Nephron progenitor cell (in vitro differentiated cells): ENCODE results near the gene ARHGEF17.

Experiments
- DNase-seq: peaks from one replicate; pipeline ENCODE4 v3.0.0; 2021
- H3K27ac Mint-ChIP-seq: 2 replicates; pipeline ENCODE4 v1.8.0; 2021; ENCODE audit warnings: mild to moderate bottlenecking, moderate library complexity, mixed read lengths
- H3K27me3 Mint-ChIP-seq: 2 replicates; pipeline ENCODE4 v1.8.0; 2021; ENCODE audit warnings: mild to moderate bottlenecking, low read depth, mixed read lengths; ENCODE audit not compliant: poor library complexity
- H3K36me3 Mint-ChIP-seq: 2 replicates; pipeline ENCODE4 v1.8.0; 2021; ENCODE audit warnings: low read depth, mixed read lengths
- H3K4me1 Mint-ChIP-seq: 2 replicates; pipeline ENCODE4 v1.8.0; 2021; ENCODE audit warnings: mixed read lengths
- H3K4me3 Mint-ChIP-seq: 2 replicates; pipeline ENCODE4 v1.8.0; 2021; ENCODE audit warnings: mild to moderate bottlenecking, moderate library complexity, mixed read lengths
- H3K9me3 Mint-ChIP-seq: 2 replicates; pipeline ENCODE4 v1.8.0; 2021; ENCODE audit warnings: mild to moderate bottlenecking, moderate library complexity, mixed read lengths
- TF ChIP-seq, protein P1 (sequence below): fragments of 200-600 bp; sonication (generic); IDR thresholded peaks from 2 replicates; pipeline ENCODE4 v1.5.0; 2021; ENCODE audit warnings: antibody characterized with exemption

Gene ARHGEF17

GRCh38 chr11:73415854-73416615 is 108.0 kb downstream of the ARHGEF17 start:
- no peak for DNase-seq
- peaks cover 3% of the 10 kb centered on the region for H3K27me3 Mint-ChIP-seq
- H3K9me3 Mint-ChIP-seq = no peaks in the 10 kb centered on the region
- peaks cover 45% of the 10 kb centered on the region for H3K36me3 Mint-ChIP-seq
- H3K4me1 Mint-ChIP-seq = peaks cover 25% of the 10 kb centered on the region
- H3K4me3 Mint-ChIP-seq = no peak overlapping the region
- H3K27ac Mint-ChIP-seq = peak overlapping the region; percentile 50
- TF ChIP-seq, protein P1, sequence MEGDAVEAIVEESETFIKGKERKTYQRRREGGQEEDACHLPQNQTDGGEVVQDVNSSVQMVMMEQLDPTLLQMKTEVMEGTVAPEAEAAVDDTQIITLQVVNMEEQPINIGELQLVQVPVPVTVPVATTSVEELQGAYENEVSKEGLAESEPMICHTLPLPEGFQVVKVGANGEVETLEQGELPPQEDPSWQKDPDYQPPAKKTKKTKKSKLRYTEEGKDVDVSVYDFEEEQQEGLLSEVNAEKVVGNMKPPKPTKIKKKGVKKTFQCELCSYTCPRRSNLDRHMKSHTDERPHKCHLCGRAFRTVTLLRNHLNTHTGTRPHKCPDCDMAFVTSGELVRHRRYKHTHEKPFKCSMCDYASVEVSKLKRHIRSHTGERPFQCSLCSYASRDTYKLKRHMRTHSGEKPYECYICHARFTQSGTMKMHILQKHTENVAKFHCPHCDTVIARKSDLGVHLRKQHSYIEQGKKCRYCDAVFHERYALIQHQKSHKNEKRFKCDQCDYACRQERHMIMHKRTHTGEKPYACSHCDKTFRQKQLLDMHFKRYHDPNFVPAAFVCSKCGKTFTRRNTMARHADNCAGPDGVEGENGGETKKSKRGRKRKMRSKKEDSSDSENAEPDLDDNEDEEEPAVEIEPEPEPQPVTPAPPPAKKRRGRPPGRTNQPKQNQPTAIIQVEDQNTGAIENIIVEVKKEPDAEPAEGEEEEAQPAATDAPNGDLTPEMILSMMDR = no peak

DNA sequence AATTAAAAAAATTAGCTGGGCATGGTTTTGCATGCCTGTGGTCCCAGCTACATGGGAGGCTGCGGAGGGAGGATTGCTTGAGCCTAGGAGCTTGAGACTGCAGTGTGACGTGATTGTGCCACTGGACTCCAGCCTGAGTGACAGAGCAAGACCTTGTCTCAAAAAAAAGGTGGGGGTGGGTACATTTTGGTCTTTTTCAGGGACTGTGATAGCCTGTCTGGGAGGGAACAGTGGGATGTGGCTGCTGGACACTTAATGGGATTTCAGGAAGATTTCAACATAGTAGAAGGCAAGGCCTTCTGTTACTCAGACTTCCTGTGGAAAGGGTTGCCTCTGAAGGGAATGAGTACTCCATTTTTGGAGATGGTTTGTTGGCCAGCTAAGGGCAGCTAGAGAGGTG is 108.7 kb downstream of the ARHGEF17 start:
- H3K27ac Mint-ChIP-seq = peak overlapping the region; percentile 50
- TF ChIP-seq, protein P1 = no peak
- H3K36me3 Mint-ChIP-seq = peaks cover 40% of the 10 kb centered on the region
- no peak for DNase-seq
- no peak overlapping the region for H3K4me3 Mint-ChIP-seq
- peaks cover 3% of the 10 kb centered on the region for H3K27me3 Mint-ChIP-seq
- no peaks in the 10 kb centered on the region for H3K9me3 Mint-ChIP-seq
- peaks cover 25% of the 10 kb centered on the region for H3K4me1 Mint-ChIP-seq
